IPS-18a (cell line): ENCODE data around the gene COL4A4.

Experiments
- H3K27ac ChIP-seq: one replicate; pipeline ENCODE4 v1.5.1; 2013; ENCODE audit warnings: low read length
- H3K27me3 ChIP-seq: one replicate; pipeline ENCODE4 v1.6.1; 2013; ENCODE audit warnings: mild to moderate bottlenecking, low read length; ENCODE audit not compliant: control insufficient read depth, insufficient read depth
- H3K36me3 ChIP-seq: one replicate; pipeline ENCODE4 v1.6.1; 2013; ENCODE audit warnings: low read depth, low read length; ENCODE audit not compliant: control insufficient read depth
- H3K4me1 ChIP-seq: one replicate; pipeline ENCODE4 v1.6.1; 2013; ENCODE audit warnings: low read depth, low read length; ENCODE audit not compliant: control insufficient read depth
- H3K4me3 ChIP-seq: one replicate; pipeline ENCODE4 v1.5.1; 2013; ENCODE audit warnings: low read length
- H3K9ac ChIP-seq: one replicate; pipeline ENCODE4 v1.6.1; 2013; ENCODE audit warnings: mild to moderate bottlenecking, low read length, moderate library complexity
- H3K9me3 ChIP-seq: one replicate; pipeline ENCODE4 v1.6.1; 2013; ENCODE audit warnings: low read depth, low read length; ENCODE audit not compliant: control insufficient read depth

COL4A4 gene

DNA sequence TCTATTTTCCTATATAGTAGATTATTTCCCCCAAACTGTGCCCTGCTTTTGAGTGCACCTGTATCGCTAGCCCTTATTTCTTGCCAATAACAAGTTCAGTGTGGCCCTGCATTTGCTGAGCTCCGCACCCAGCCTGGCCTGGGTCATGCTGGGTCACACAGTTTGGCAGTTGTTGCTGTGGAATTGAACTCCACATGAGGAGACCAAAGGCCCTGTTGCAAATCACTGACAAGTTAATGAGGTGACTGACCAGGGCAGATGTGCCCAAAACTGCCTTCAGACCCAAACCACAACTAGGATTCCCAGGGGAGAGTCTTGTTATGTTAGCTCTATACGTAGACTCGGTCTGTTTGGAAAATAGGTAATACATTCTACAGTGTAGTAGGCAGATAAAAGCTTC lies 31.0 kb downstream of the COL4A4 start:
- Histone ChIP-seq H3K4me3 (no peak overlapping the region), H3K36me3 (no peaks in the 10 kb centered on the region), H3K9ac (no peak overlapping the region), H3K27ac (no peak overlapping the region), H3K9me3 (no peaks in the 10 kb centered on the region), H3K27me3 (no peaks in the 10 kb centered on the region), H3K4me1 (no peaks in the 10 kb centered on the region)

DNA sequence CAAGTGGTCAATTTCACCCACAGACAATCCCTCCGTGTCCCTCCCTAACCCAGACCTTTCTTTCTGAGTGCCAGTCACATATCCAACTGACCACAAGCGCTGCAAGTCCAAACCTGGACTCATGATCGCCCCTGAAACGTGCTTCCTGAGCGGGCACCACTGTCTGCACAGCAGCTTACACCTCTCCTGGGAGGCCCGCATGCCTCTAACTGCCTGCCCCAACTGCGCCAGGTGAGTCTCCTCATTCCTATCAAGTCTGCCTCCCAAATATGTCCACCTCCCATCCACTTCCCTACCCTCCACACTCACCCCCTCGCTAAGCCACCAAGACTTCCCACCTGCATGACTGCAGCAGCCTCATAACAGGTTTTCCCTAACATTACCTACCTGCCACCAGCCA lies 33.4 kb downstream of the COL4A4 start:
- Histone ChIP-seq H3K27ac (no peak overlapping the region), H3K27me3 (no peaks in the 10 kb centered on the region), H3K4me3 (no peak overlapping the region), H3K36me3 (no peaks in the 10 kb centered on the region), H3K9ac (no peak overlapping the region), H3K9me3 (no peaks in the 10 kb centered on the region), H3K4me1 (no peaks in the 10 kb centered on the region)

DNA sequence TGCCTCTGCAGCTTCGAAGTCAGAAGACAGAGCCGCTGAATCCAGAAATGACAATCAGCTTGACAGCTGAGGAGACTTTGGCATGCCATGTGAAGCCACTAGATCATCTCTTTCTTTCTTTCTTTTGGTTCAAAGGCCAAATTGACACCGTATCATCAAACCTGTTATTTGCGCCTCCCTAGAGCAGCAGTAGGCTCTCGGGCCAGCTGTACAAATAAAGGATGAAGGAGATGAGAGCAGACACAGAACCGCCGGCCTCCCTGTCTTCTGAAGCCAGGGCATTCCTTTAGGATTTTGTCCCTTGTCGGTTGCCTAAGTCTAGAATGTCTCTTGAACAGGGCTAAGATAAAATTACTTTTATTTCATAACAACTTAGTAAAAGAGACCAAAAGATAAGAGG lies 36.8 kb downstream of the COL4A4 start:
- no peaks in the 10 kb centered on the region for H3K36me3 ChIP-seq
- no peaks in the 10 kb centered on the region for H3K27me3 ChIP-seq

DNA sequence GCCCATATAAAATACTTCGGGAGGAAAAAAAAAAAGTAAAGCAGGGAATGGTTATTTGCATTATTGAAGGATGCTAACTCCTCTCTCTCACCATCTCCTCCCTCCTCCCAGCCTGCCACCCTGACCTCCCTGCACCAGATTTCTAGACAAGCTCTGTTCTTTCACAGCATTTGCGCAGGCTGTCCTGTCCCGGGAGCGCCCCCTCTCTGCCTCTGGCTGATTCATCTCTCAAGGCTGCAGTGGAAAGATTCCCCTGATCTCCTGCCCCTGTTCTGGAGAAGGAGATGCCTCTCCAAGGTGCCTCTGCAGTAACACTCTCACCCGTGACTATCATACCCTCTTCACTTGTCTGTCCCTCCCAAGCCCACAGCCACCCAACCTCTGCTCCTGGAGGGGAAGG lies 38.5 kb downstream of the COL4A4 start:
- H3K4me3 ChIP-seq: no peak overlapping the region
- H3K4me1 ChIP-seq: no peaks in the 10 kb centered on the region
- no peak overlapping the region for H3K9ac ChIP-seq
- H3K36me3 ChIP-seq: no peaks in the 10 kb centered on the region
- no peak overlapping the region for H3K27ac ChIP-seq
- no peaks in the 10 kb centered on the region for H3K9me3 ChIP-seq
- H3K27me3 ChIP-seq: no peaks in the 10 kb centered on the region

More for the DNA sequence above, 36.8 kb downstream of the COL4A4 start:
- no peaks in the 10 kb centered on the region for H3K4me1 ChIP-seq
- H3K9ac ChIP-seq: no peak overlapping the region
- no peak overlapping the region for H3K27ac ChIP-seq
- no peaks in the 10 kb centered on the region for H3K9me3 ChIP-seq
- no peak overlapping the region for H3K4me3 ChIP-seq

GRCh38 chr2:227124811-227125210 lies 39.2 kb downstream of the COL4A4 start:
- H3K4me1 ChIP-seq: no peaks in the 10 kb centered on the region
- no peaks in the 10 kb centered on the region for H3K9me3 ChIP-seq
- H3K36me3 ChIP-seq: no peaks in the 10 kb centered on the region
- no peak overlapping the region for H3K27ac ChIP-seq
- H3K27me3 ChIP-seq: no peaks in the 10 kb centered on the region
- H3K9ac ChIP-seq: no peak overlapping the region
- no peak overlapping the region for H3K4me3 ChIP-seq

DNA sequence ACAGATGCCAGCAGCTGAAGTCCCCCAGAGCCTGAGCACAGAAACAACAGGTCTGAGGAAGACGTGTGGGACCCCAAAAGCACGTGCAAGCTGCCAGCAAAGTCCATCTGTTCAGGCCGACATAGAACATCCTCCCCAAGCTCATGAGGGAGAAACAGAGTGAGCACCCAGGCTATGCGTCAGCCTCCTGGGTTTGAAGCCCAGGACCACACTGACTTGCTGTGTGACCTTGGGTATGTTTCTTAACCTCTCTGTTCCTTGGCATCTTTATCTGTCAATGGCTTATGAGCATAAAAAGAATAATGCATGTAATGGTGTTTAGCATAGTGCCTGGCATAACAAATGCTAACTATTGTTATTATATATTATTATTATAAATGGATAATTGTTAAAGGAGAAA lies 40.3 kb downstream of the COL4A4 start:
- Histone ChIP-seq H3K4me3 (no peak overlapping the region), H3K36me3 (no peaks in the 10 kb centered on the region), H3K27me3 (no peaks in the 10 kb centered on the region), H3K27ac (no peak overlapping the region), H3K9me3 (no peaks in the 10 kb centered on the region), H3K4me1 (no peaks in the 10 kb centered on the region), H3K9ac (no peak overlapping the region)

DNA sequence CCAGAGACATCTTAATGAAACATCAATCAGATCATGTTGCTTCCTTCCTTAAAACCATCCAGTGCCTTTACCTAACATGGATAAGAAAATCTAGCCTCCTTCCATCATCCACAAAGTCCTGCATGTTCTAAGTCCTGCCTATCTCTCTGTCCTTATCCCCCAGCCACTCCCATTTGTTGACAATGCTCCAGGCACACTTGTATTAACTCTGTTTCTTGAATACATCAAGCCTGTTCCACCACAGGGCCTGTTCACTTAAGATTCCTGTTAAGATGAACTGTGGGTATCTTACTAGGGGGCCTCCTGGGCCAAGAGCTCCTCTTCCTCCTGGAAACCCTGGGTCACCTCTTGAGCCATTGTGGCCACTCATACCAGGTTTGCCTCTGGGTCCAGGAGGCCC lies 45.7 kb downstream of the COL4A4 start:
- H3K4me1 ChIP-seq: no peaks in the 10 kb centered on the region
- no peaks in the 10 kb centered on the region for H3K36me3 ChIP-seq
- no peaks in the 10 kb centered on the region for H3K9me3 ChIP-seq
- no peak overlapping the region for H3K27ac ChIP-seq
- H3K4me3 ChIP-seq: no peak overlapping the region
- H3K9ac ChIP-seq: no peak overlapping the region
- no peaks in the 10 kb centered on the region for H3K27me3 ChIP-seq

GRCh38 chr2:227117852-227118251 lies 46.2 kb downstream of the COL4A4 start:
- Histone ChIP-seq H3K36me3 (no peaks in the 10 kb centered on the region), H3K9me3 (no peaks in the 10 kb centered on the region)

GRCh38 chr2:227117027-227117426 lies 47.0 kb downstream of the COL4A4 start:
- Histone ChIP-seq H3K4me3 (no peak overlapping the region), H3K27ac (no peak overlapping the region), H3K9ac (no peak overlapping the region), H3K36me3 (no peaks in the 10 kb centered on the region), H3K27me3 (no peaks in the 10 kb centered on the region), H3K4me1 (no peaks in the 10 kb centered on the region), H3K9me3 (no peaks in the 10 kb centered on the region)

More at GRCh38 chr2:227117852-227118251, 46.2 kb downstream of the COL4A4 start:
- H3K4me1 ChIP-seq: no peaks in the 10 kb centered on the region
- H3K27ac ChIP-seq: no peak overlapping the region
- no peak overlapping the region for H3K4me3 ChIP-seq
- H3K9ac ChIP-seq: no peak overlapping the region
- H3K27me3 ChIP-seq: no peaks in the 10 kb centered on the region

DNA sequence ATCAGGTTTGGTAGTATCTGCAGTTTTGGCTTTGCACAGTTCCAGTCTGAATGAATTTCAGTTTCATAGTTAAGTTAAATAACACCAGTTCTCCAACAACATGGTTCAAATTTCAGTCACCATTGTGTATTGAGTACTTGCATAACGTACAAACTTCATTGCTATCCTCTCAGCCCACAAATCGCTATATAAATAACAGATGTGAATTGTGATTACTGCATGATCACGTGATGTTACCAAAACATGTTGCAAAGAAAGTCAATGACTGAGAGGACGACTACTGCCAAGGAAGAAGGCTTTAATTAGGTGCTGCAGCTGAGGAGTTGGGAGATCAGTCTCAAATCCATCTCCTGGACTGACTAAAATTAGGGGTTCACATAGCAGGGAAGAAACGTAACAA lies 48.2 kb downstream of the COL4A4 start:
- H3K4me3 ChIP-seq: no peak overlapping the region
- H3K27me3 ChIP-seq: no peaks in the 10 kb centered on the region
- no peak overlapping the region for H3K27ac ChIP-seq
- no peaks in the 10 kb centered on the region for H3K4me1 ChIP-seq
- no peak overlapping the region for H3K9ac ChIP-seq
- no peaks in the 10 kb centered on the region for H3K36me3 ChIP-seq
- H3K9me3 ChIP-seq: no peaks in the 10 kb centered on the region

DNA sequence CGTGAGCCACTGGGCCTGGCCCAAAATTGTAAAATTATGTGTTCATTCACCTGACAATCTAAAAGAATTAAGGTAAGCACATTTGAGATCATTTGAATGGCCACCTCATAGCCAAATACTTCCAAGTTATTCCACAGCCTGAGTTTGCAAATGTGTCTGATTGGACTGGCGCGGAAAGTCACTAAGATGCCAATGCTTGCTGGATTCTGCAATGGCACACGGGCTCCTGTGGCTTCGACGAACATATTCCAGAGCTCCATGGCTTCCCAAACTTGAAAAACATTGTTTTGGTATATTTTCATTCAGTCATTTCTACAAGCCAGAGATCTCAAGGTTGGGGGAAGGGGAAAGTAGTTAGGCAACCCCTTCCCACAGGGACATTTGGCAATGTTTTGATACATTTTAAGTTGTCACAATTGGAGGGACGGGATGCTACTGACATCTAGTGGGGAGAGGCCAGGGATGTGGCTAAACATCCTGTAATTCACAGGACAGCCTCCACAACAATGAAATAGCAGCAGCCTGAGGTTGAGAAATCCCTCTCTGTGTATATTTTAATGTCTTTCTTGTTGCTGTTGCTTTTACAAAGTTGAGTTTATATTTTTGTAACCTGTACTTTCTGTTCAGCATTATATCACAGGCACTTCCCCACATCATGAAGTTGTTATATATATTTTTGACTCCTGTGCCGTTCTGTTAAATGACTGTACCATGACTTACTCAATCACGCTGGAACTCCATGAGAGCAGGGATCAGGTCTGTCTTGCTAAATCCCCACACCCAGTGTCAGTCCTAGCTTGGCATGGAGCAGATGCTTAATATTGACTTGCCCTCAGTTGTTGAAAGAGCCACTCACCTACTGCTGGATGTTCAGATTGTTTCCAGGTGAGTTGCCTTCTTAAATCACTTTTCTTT lies 56.9 kb downstream of the COL4A4 start:
- Histone ChIP-seq H3K36me3 (no peaks in the 10 kb centered on the region), H3K9ac (no peak overlapping the region)

DNA sequence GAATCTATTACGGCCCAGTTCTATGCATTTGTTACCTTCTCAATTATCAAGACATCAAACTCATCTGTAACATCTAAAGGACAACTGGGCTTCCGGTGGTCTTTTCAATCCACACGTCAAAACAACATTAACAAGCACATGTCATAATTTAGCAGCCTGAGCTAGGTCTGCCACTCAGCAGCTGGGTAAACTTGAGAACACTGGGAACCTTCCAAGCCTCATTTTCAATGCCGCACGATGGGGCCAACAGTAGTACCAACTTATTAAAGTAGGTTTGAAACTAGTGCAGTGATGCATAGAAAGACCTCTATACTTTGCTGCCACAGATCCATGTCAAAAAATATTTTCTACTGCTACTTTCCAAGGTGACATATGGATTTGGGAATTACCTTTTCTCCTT lies 60.4 kb downstream of the COL4A4 start:
- no peak overlapping the region for H3K4me3 ChIP-seq
- H3K9me3 ChIP-seq: no peaks in the 10 kb centered on the region
- H3K36me3 ChIP-seq: no peaks in the 10 kb centered on the region
- no peaks in the 10 kb centered on the region for H3K4me1 ChIP-seq
- H3K9ac ChIP-seq: no peak overlapping the region
- H3K27me3 ChIP-seq: no peaks in the 10 kb centered on the region
- no peak overlapping the region for H3K27ac ChIP-seq

More for the DNA sequence above, 56.9 kb downstream of the COL4A4 start:
- Histone ChIP-seq H3K27ac (no peak overlapping the region), H3K4me1 (no peaks in the 10 kb centered on the region), H3K4me3 (no peak overlapping the region), H3K27me3 (no peaks in the 10 kb centered on the region), H3K9me3 (no peaks in the 10 kb centered on the region)
